ENCODE measurements around the gene DPPA4.

Gene DPPA4

DNA sequence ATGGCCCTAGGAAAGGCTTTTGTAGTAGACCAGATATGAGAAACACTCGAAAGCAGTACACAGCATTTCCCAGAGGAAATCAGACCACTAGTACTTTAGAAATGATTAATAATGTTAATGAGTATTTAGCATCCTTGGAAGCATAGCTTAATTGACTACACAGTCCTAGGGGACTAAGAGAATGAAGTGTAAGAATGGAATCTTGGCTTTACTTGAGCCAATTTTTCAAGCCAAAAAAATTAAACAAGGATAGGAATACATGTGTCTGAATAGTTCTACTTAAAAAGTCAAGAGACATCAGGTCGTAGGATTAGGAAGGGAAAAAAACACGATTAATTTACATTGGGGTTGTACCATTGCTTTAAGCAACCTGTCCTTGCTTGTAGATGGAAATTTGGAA lies 59.2 kb downstream of the DPPA4 start:
- no peaks in the 10 kb centered on the region for H3K27me3 ChIP-seq (ENCODE audit: low read depth, low read length)
- no peak overlapping the region for H3K4me3 ChIP-seq (ENCODE audit: low read depth in 1 of 2, low read length in 2 of 2)
- no peak overlapping the region for H3K27ac ChIP-seq (ENCODE audit: low read length)
- H3K36me3 ChIP-seq (ENCODE audit: control insufficient read depth in 1 of 2, insufficient read depth in 2 of 2, low read length in 2 of 2): no peaks in the 10 kb centered on the region
- H3K9me3 ChIP-seq (ENCODE audit: control insufficient read depth in 1 of 2, low read length in 2 of 2): no peaks in the 10 kb centered on the region
- H3K4me1 ChIP-seq (ENCODE audit: control insufficient read depth in 1 of 2, insufficient read depth in 2 of 2, low read length in 2 of 2): no peaks in the 10 kb centered on the region

Data from muscle layer of duodenum (tissue), 2 donors.